Body of pancreas (tissue), 4 donors: ENCODE data around the gene JMJD7. TPM values are rescaled to one million over a fixed set of nuclear protein-coding genes. Genes with fewer than 3 reads are reported as not detected.

Experiments used
- ATAC-seq: fragments of 150-250 bp; one replicate; pipeline ENCODE4 v1.9.1; 2016
- DNase-seq, 4 donors: peaks; one replicate each; pipeline ENCODE4 v3.0.0-alpha.2; 2019
- H3K27ac ChIP-seq, 4 donors: fragments of 200-600 bp; sonication (generic); 1 replicate in 3 of 4; 2 replicates in 1 of 4; pipeline versions ENCODE4 v1.5.1 to v1.6.1; 2016 to 2019; ENCODE audit warnings: mild to moderate bottlenecking in 1 of 4, mixed read lengths in 1 of 4, moderate library complexity in 1 of 4
- H3K27me3 ChIP-seq, 2 donors: fragments of 200-600 bp; sonication (generic); one replicate each; pipeline ENCODE4 v1.6.0; 2016; ENCODE audit warnings: mild to moderate bottlenecking in 1 of 2
- H3K36me3 ChIP-seq, 2 donors: fragments of 200-600 bp; sonication (generic); replicated peaks in 1 of 2; 2 replicates each; pipeline ENCODE4 v1.5.1; 2016; ENCODE audit warnings: low read depth in 2 of 2; ENCODE audit not compliant: insufficient read depth in 1 of 2
- H3K4me1 ChIP-seq: fragments of 200-600 bp; sonication (generic); one replicate; pipeline ENCODE4 v1.6.0; 2016
- H3K4me3 ChIP-seq, 2 donors: fragments of 200-600 bp; sonication (generic); 1 replicate in 1 of 2; 2 replicates in 1 of 2; pipeline ENCODE4 v1.5.1; 2016 to 2019
- H3K9me3 ChIP-seq, 3 donors: fragments of 200-600 bp; sonication (generic); 1 replicate in 2 of 3; 2 replicates in 1 of 3; pipeline ENCODE4 v1.5.1; 2016
- POLR2A ChIP-seq, 3 donors: fragments of 450-650 bp; IDR thresholded peaks; one replicate each; pipeline ENCODE4 v1.6.1; 2016; ENCODE audit warnings: antibody characterized with exemption in 3 of 3, mild to moderate bottlenecking in 2 of 3
- WGBS, 2 donors: methylation state at CpG; one replicate each; pipeline ENCODE4 v1.1.5; 2017; 5-methylcytosine and 5-hydroxymethylcytosine counted together
- intact Hi-C: fragments of 100-400 bp; cut with DNase I; formaldehyde crosslinking; loops from one replicate; pipeline ENCODE4 v1.15.1; 2023
- total RNA-seq, 2 donors: library from RNA; depleted of rRNA; stranded (reverse); fragments of >200 nt; gene quantifications; one replicate each; pipeline ENCODE4 v1.1.0, GENCODE V29; 2016
- TF ChIP-seq, protein P1 (sequence below), 7 experiments: fragments of 450-650 bp in 4 of 7; fragments of 200-600 bp in 3 of 7; sonication (generic) in 3 of 7; IDR thresholded peaks; one replicate each; pipeline ENCODE4 v1.5.1; 2016 to 2019; ENCODE audit warnings: antibody characterized with exemption in 7 of 7

Gene JMJD7
- total RNA-seq, 2 donors from 2014 or later = 2.0 to 13.0 TPM

DNA sequence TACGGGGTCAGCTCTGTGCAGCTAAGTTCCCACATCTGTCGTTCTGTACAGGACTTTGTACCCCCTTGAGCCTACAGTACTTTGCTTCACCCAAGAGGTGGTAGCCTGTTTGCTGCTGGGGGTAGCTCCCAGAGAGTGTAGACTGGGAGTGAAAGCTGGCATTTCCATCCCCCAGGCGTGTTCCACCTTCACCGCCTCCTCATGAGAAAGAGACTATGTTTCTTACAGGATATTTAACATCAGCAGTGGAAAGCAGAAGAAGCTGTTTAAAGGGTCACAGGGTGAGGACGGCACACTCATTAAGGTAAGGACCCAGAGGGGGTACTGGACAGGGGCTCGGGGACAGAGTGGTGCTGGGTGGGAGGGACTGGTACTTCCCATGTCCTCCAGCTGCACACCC, 10.1 kb upstream of the JMJD7 start:
- no peak for TF ChIP-seq POLR2A (IDR thresholded peaks at IDR 0.05)
- TF ChIP-seq, protein P1, sequence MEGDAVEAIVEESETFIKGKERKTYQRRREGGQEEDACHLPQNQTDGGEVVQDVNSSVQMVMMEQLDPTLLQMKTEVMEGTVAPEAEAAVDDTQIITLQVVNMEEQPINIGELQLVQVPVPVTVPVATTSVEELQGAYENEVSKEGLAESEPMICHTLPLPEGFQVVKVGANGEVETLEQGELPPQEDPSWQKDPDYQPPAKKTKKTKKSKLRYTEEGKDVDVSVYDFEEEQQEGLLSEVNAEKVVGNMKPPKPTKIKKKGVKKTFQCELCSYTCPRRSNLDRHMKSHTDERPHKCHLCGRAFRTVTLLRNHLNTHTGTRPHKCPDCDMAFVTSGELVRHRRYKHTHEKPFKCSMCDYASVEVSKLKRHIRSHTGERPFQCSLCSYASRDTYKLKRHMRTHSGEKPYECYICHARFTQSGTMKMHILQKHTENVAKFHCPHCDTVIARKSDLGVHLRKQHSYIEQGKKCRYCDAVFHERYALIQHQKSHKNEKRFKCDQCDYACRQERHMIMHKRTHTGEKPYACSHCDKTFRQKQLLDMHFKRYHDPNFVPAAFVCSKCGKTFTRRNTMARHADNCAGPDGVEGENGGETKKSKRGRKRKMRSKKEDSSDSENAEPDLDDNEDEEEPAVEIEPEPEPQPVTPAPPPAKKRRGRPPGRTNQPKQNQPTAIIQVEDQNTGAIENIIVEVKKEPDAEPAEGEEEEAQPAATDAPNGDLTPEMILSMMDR (IDR thresholded peaks at IDR 0.05) = no peak
- H3K9me3 ChIP-seq = no peaks in the 10 kb centered on the region
- H3K36me3 ChIP-seq = peaks cover 0 to 8% of the 10 kb centered on the region in 2 donors
- no peak for ATAC-seq
- H3K4me3 ChIP-seq = no peak overlapping the region
- no peaks in the 10 kb centered on the region for H3K27me3 ChIP-seq
- no peak overlapping the region for H3K27ac ChIP-seq
- WGBS, 2 donors = 86 to 97% methylated on average over 6 of the region's 6 CpGs
- H3K4me1 ChIP-seq = peaks cover 17% of the 10 kb centered on the region
- intact Hi-C loops = no loop called here
- DNase-seq = no peak

DNA sequence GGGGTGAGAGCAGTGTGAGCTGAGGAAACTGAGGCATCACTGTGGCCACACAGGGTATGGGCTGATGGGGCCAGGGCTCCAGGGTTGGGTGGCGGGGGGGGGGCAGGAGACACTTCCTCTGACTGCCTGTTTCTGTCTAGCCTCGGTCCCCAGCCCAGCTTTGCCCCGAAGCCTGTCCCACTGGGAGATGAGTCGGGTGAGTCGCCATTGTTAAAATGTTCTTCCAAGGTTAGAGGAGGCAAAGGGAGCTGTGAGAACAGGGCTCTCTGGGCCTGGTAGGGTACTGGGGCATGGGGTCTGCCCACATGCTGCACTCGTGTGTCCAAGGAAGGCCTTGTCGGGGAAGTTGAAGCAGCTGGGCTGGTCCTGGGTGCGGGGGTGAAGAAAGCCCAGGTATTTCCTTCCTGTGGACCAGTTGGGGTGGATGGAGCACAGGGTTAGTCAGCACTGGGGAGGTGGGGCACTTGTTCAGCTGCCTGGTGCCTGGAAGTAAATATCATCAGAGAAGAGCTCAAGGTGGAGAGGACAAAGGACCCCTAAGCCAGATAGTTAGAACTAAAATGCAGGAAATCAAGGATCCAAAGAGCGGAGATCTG, 8.3 kb upstream of the JMJD7 start:
- no peaks in the 10 kb centered on the region for H3K9me3 ChIP-seq
- WGBS, 2 donors = 82 to 100% methylated on average over 7 to 9 of the region's 9 CpGs
- peaks cover 17% of the 10 kb centered on the region for H3K4me1 ChIP-seq
- peaks cover 0 to 8% of the 10 kb centered on the region in 2 donors for H3K36me3 ChIP-seq
- intact Hi-C loops = no loop called here
- no peak for ATAC-seq
- no peak overlapping the region for H3K4me3 ChIP-seq
- TF ChIP-seq, protein P1 (IDR thresholded peaks at IDR 0.05) = no peak
- TF ChIP-seq POLR2A (IDR thresholded peaks at IDR 0.05) = no peak
- DNase-seq = no peak
- no peak overlapping the region for H3K27ac ChIP-seq
- no peaks in the 10 kb centered on the region for H3K27me3 ChIP-seq

- Histone ChIP-seq H3K4me3 (no peak overlapping the region), H3K27me3 (no peaks in the 10 kb centered on the region), H3K9me3 (no peaks in the 10 kb centered on the region), H3K4me1 (peaks cover 17% of the 10 kb centered on the region), H3K36me3 (peaks cover 0 to 7% of the 10 kb centered on the region in 2 donors), H3K27ac (peak overlapping the region in 3 of 4 donors; percentile 14 to 27 (median 23))
- intact Hi-C loops = no loop called here
- DNase-seq = peak; percentile 83 to 91 (median 88)
- WGBS, 2 donors = 38 to 42% methylated on average over 3 to 6 of the region's 6 CpGs
- peak; percentile 90 for ATAC-seq
- TF ChIP-seq, protein P1 (IDR thresholded peaks at IDR 0.05) = no peak
- TF ChIP-seq POLR2A (IDR thresholded peaks at IDR 0.05) = no peak
Measured at GRCh38 chr15:41820791-41821423, 7.0 kb upstream of the JMJD7 start.

GRCh38 chr15:41821831-41822230, 6.1 kb upstream of the JMJD7 start:
- H3K4me1 ChIP-seq = peaks cover 17% of the 10 kb centered on the region
- DNase-seq = no peak
- intact Hi-C loops = no loop called here

More at GRCh38 chr15:41821831-41822230, 6.1 kb upstream of the JMJD7 start:
- WGBS, 2 donors = 82 to 100% methylated on average over 1 to 2 of the region's 4 CpGs
- H3K36me3 ChIP-seq = peaks cover 0 to 6% of the 10 kb centered on the region in 2 donors
- TF ChIP-seq, protein P1 (IDR thresholded peaks at IDR 0.05) = no peak
- TF ChIP-seq POLR2A (IDR thresholded peaks at IDR 0.05) = no peak
- H3K9me3 ChIP-seq = no peaks in the 10 kb centered on the region
- H3K27me3 ChIP-seq = no peaks in the 10 kb centered on the region
- H3K4me3 ChIP-seq = no peak overlapping the region
- no peak overlapping the region for H3K27ac ChIP-seq
- no peak for ATAC-seq
